GM12878 (cell line): ENCODE measurements around the gene RCL1.

ENCODE experiments used
- ATF3 ChIP-seq: IDR thresholded peaks from 2 replicates; pipeline ENCODE4 v1.6.1; 2011; ENCODE audit warnings: low read depth, mild to moderate bottlenecking, low read length, moderate library complexity, borderline replicate concordance; ENCODE audit errors: extremely low read depth
- CTCF ChIP-seq, 3 experiments: IDR thresholded peaks in 2 of 3; conservative IDR thresholded peaks in 1 of 3; 2 replicates each; pipeline ENCODE4 v1.5.1; 2011; ENCODE audit warnings: low read depth in 3 of 3, low read length in 3 of 3, mild to moderate bottlenecking in 3 of 3, control low read depth in 2 of 3, moderate library complexity in 2 of 3, inconsistent platforms in 1 of 3, mixed read lengths in 1 of 3; ENCODE audit not compliant: control insufficient read depth in 2 of 3, insufficient read depth in 1 of 3; ENCODE audit errors: extremely low read depth in 1 of 3

- TF ChIP-seq CTCF (IDR thresholded peaks at IDR 0.05 in 2 of 3, conservative IDR thresholded peaks at IDR 0.05 in 1 of 3; ENCODE audit: control insufficient read depth in 2 of 3, extremely low read depth in 1 of 3, insufficient read depth in 1 of 3, low read depth in 3 of 3, low read length in 3 of 3) (no peak), ATF3 (no peak)
Measured at GRCh38 chr9:4799775-4800174, 7.0 kb downstream of the RCL1 start.
